Activated CD8-positive, alpha-beta memory T cell treated with anti-CD3 and anti-CD28 coated beads for 24 hours (primary cell): ENCODE results near the gene PKNOX1.
"Not testable (repeated sequence)": the region's sequence is repeated elsewhere in the genome, so short reads cannot be mapped to it uniquely, and the experiment has no call there.

Experiments used
- DNase-seq: peaks from one replicate; pipeline ENCODE4 v3.0.0-alpha.2; 2020

PKNOX1 gene

GRCh38 chr21:42986125-42986783 lies 11.9 kb downstream of the PKNOX1 start:
- DNase-seq: no peak

GRCh38 chr21:42988236-42988965 lies 14.0 kb downstream of the PKNOX1 start:
- no peak for DNase-seq

- DNase-seq: not testable (repeated sequence)
These were observed 15.0 kb downstream of the PKNOX1 start for GRCh38 chr21:42989370-42989769.

GRCh38 chr21:42989816-42990650 lies 15.7 kb downstream of the PKNOX1 start:
- no peak for DNase-seq

- DNase-seq: no peak
These were observed 17.8 kb downstream of the PKNOX1 start for GRCh38 chr21:42991992-42992740.

- no peak for DNase-seq
These were observed 18.8 kb downstream of the PKNOX1 start for GRCh38 chr21:42993051-42993712.

DNA sequence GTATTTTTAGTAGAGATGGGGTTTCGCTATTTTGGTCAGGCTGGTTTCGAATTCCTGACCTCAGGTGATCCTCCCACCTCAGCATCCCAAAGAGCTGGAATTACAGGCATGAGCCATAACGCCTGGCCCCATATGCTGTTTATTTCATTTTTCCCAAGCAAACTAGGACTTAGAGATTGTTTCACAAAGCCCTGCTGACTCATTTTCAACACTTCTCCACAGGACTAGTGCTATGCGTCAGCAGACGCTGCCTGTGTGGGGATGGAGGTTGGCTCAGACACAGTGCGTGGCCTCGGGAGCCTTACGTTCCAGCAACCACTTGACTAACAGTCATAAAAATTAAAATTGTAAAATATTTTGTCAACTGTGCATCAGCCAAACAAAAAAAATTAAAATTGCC lies 22.7 kb downstream of the PKNOX1 start:
- no peak for DNase-seq

- DNase-seq: not testable (repeated sequence)
These were observed 23.6 kb downstream of the PKNOX1 start for GRCh38 chr21:42997983-42998382.

DNA sequence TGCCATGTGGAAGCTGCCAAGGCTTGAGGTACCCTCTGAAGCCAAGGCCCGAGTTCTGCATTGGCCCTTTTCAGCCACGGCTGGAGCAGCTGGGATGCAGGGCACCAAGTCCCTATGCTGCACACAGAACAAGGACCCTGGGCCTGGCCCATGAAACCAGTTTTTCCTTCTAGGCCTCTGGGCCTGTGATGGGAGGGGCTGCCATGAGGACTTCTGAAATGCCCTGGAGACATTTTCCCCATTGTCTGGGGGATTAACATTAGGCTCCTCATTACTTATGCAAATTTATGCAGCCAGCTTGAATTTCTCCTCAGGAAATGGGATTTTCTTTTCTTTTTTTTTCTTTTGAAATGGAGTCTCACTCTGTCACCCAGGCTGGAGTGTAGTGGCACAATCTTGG lies 24.8 kb downstream of the PKNOX1 start:
- DNase-seq: not testable (repeated sequence)

GRCh38 chr21:43000041-43000440 lies 25.7 kb downstream of the PKNOX1 start:
- DNase-seq: not testable (repeated sequence)

DNA sequence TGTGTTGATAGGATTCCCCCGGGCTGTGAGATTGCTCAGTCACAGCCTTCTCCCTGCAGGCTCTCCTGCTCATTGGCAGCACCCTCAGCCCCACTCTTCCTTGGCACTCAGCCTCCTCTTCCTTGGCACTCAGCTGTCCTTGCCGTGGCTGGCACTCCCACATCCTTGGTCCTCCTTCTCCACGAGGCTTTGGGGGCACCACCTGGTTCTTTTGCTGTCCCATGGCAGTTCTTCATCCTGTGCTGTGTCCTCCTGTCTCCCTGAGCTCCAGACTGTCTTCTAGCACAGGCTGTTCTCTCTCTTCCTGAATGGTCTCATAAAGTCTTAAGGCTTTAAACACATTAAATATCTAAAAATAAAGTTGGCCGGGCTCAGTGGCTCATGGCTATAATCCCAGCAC lies 27.0 kb downstream of the PKNOX1 start:
- no peak for DNase-seq

DNA sequence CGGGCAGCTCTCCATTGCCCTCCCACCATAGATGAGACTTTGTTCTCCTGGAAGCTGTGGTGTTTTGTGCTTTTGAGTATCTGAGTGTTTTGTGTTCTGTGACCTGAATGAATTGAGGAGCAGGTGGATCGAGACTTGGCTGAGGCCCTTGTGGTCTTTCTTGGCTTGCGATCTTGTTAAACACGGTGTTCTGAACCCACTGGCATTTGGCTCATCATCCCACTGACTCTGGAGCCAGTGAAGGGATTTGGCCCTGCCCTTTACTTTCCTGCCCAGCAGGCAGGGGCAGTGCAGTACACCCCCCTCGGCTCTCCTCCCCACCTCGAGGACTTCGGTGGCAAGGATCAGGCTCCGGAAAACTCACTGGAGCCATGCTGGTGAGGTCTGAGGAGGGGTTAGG lies 30.6 kb downstream of the PKNOX1 start:
- DNase-seq: no peak

DNA sequence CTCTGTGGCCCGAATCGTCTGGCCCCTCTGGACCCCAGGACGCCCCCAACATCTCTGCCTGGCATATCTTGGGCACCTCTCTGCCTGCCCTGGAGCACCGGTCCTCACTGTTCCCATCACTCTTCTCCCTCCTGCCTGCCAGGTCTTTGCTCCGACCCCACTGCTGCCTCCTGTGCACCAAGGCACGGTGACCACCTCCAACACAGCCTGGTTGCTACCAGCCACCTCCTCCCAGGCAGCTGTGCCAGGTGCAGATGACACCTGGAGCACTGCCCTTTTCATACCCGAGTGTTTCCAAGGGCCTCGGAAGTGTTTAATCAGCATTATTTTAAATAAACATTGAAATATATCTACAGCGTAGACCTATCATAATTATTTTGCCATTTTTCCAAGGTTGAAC lies 31.3 kb downstream of the PKNOX1 start:
- no peak for DNase-seq

DNA sequence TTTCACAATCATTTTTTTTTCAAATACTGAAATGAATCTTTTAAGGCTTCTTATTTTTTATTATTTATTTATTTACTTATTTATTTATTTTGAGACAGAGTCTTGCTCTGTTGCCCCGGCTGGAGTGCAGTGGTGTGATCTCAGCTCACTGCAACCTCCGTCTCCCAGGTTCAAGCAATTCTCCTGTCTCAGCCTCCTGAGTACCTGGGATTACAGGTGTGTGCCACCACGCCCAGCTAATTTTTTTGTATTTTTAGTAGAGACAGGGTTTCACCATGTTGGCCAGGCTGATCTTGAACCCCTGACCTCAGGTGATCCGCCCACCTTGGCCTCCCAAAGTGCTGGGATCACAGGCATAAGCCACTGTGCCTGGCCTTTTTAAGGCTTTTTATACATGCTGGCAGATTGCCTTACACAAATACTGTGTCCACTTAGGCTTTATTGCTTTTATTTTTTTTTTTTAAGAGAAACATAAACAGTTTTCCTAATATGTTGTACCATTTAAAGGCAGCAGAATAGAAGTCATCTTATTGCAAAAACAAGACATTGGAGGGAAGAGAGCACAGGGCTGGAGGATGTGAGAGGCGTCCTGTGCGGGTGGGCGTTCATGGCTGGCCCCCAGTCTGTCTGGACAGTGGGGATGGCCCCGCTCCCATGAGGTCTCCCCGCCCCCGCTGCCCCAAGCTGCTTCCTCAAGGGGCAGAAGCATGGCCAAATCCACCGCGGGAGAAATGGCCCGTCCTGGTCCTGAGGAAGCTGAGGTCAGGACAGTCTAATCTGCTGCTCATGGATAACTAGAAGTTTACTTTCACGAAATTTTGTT lies 31.9 kb downstream of the PKNOX1 start:
- not testable (repeated sequence) for DNase-seq

- DNase-seq: no peak
These were observed 32.5 kb downstream of the PKNOX1 start for GRCh38 chr21:43006874-43007208.

DNA sequence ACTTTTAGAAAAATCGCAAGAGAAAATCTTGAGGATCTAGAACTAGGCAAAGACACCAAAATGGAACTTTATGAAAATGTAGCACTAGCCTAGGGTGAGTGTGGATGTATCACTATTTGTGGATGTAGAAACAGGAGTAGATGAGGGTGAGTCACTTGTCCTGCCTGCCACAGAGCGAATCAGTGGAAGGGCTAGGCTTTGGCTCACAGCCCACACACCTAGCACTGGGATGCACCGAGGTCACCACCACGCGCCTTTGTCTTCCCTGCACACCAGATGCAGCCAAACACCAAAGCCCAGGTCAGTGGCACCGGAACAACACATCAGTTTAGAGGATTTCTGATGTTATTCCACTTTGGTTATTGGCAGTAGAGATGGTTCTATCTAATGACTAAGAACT lies 38.2 kb downstream of the PKNOX1 start:
- DNase-seq: no peak

DNA sequence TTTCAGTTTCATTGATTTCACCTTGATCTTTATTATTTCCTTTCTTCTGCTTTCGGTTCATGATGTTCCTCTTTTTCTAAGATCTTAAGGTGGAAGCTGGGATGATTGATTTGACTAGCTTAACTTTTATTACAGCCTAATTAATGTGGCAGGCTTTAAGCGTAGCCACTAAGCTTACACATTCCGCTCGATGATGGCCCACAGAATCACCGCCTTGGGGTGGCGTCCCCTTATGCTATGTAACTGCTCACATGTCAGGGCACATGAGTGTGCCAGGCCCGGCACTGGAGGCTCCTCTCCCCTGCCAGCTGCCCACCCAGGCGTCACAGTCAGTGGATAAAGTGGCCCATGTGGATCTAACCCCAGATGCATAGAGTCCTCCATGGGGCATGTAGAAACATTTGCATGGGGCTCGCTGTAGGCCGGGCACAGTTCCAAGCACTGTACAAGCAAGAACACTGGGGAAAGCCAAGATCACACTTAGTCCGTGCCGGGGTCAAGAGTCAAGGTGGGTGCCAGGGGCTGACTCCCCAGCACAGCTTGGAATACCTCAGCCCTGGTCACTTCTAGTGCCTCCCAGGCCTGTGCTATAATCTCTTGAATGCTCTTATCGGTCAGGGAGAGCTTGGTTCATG lies 41.7 kb downstream of the PKNOX1 start:
- no peak for DNase-seq

- no peak for DNase-seq
These were observed 42.4 kb downstream of the PKNOX1 start for GRCh38 chr21:43016728-43017127.

- DNase-seq: no peak
These were observed 44.2 kb downstream of the PKNOX1 start for GRCh38 chr21:43018519-43018918.

- DNase-seq: no peak
These were observed 45.8 kb downstream of the PKNOX1 start for GRCh38 chr21:43020177-43020576.

DNA sequence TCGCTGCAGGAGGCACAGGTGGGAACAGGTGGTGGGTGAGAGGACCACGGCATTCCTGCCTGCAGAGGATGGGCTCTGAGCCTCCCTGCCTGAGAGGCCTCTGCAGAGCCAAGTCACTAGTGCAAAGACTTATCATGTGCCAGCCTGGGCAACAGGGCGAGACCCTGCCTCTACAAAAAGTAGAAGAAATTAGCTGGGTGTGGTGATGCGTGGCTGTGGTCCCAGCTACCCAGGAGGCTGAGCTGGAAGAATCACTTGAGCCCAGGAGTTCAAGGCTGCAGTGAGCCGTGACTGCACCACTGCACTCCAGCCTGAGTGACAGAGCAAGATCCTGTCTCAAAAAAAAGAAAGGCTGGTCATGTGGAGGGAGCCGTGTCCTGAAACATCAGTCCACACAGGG lies 46.4 kb downstream of the PKNOX1 start:
- no peak for DNase-seq
